Measurements from ENCODE around the gene UTP18.

UTP18 gene

GRCh38 chr17:51335883-51336822, 75.8 kb downstream of the UTP18 start:
- TF ChIP-seq, protein P1, sequence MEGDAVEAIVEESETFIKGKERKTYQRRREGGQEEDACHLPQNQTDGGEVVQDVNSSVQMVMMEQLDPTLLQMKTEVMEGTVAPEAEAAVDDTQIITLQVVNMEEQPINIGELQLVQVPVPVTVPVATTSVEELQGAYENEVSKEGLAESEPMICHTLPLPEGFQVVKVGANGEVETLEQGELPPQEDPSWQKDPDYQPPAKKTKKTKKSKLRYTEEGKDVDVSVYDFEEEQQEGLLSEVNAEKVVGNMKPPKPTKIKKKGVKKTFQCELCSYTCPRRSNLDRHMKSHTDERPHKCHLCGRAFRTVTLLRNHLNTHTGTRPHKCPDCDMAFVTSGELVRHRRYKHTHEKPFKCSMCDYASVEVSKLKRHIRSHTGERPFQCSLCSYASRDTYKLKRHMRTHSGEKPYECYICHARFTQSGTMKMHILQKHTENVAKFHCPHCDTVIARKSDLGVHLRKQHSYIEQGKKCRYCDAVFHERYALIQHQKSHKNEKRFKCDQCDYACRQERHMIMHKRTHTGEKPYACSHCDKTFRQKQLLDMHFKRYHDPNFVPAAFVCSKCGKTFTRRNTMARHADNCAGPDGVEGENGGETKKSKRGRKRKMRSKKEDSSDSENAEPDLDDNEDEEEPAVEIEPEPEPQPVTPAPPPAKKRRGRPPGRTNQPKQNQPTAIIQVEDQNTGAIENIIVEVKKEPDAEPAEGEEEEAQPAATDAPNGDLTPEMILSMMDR (IDR thresholded peaks at IDR 0.05; ENCODE audit: low read length, missing control alignments), result no peak
- no peak overlapping the region for H3K4me3 ChIP-seq (replicated peaks; ENCODE audit: low read depth, low read length)
- no peak for DNase-seq (ENCODE audit: low read depth)

- TF ChIP-seq, protein P1 (IDR thresholded peaks at IDR 0.05; ENCODE audit: low read length, missing control alignments), result no peak
- DNase-seq (ENCODE audit: low read depth), result no peak
- no peak overlapping the region for H3K4me3 ChIP-seq (replicated peaks; ENCODE audit: low read depth, low read length)
Measured at GRCh38 chr17:51341457-51341856, 81.1 kb downstream of the UTP18 start.

DNA sequence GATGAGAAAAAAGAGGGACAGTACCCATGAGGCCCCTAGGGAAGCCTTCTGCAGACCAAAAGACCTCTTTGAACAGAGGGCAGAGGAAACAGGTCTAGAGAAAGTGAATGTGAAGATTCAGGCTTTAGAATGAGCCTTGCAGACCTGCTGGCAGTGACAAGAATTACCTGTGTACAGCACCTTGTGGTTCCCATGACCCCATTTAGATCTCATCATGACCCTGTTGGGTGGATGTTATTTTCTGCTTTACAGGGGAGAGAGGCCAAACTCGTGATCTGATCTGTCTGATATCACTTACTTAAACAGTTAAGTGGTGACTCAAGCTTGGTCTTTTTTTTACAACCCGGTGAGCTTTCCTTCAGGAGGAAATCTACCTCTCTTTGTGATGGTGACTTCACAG, 81.9 kb downstream of the UTP18 start:
- H3K4me3 ChIP-seq (replicated peaks; ENCODE audit: low read depth, low read length), result no peak overlapping the region
- DNase-seq (ENCODE audit: low read depth), result no peak
- TF ChIP-seq, protein P1 (IDR thresholded peaks at IDR 0.05; ENCODE audit: low read length, missing control alignments), result no peak

DNA sequence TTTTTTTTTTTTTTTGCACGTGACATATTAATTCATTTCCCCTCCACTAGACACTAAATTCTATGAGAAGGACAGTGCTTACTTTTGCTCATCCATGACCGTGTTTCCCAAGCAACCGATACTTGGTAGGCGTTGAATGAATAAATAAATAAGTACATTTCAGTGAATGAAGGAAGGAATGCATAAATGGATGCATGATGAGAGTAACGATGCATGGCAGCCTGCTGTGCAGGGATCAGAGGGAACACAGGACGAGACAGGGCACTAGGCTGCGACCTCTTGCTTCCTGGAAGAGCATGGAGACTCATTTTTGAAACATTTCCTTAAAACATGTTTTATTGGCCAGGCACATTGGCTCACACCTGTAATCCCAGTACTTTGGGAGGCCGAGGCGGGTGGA, 84.2 kb downstream of the UTP18 start:
- DNase-seq (ENCODE audit: low read depth), result no peak
- TF ChIP-seq, protein P1 (IDR thresholded peaks at IDR 0.05; ENCODE audit: low read length, missing control alignments), result no peak

GRCh38 chr17:51346218-51346982, 86.1 kb downstream of the UTP18 start:
- no peak overlapping the region for H3K4me3 ChIP-seq (replicated peaks; ENCODE audit: low read depth, low read length)
- no peak for DNase-seq (ENCODE audit: low read depth)

More for the DNA sequence above, 84.2 kb downstream of the UTP18 start:
- no peak overlapping the region for H3K4me3 ChIP-seq (replicated peaks; ENCODE audit: low read depth, low read length)

More at GRCh38 chr17:51346218-51346982, 86.1 kb downstream of the UTP18 start:
- TF ChIP-seq, protein P1 (IDR thresholded peaks at IDR 0.05; ENCODE audit: low read length, missing control alignments), result no peak
